Uterus (tissue), 4 donors: ENCODE measurements around the gene SHISAL1. TPM values are rescaled to one million over a fixed set of nuclear protein-coding genes. Genes with fewer than 3 reads are reported as not detected.

Source experiments
- DNase-seq, 2 donors: peaks; one replicate each; pipeline ENCODE4 v3.0.0-alpha.2; 2019 to 2020
- H3K27ac ChIP-seq, 2 donors: fragments of 200-600 bp; sonication (generic); 1 replicate in 1 of 2; 2 replicates in 1 of 2; pipeline ENCODE4 v1.5.1; 2016 to 2018
- H3K27me3 ChIP-seq, 2 donors: fragments of 200-600 bp; sonication (generic); one replicate each; pipeline ENCODE4 v1.5.1; 2018 to 2019; ENCODE audit warnings: control low read depth in 1 of 2
- H3K36me3 ChIP-seq, 2 donors: fragments of 200-600 bp; sonication (generic); one replicate each; pipeline ENCODE4 v1.5.1; 2019; ENCODE audit warnings: control low read depth in 1 of 2
- H3K4me1 ChIP-seq, 2 donors: fragments of 200-600 bp; sonication (generic); one replicate each; pipeline ENCODE4 v1.5.1; 2018 to 2019; ENCODE audit warnings: control low read depth in 1 of 2
- H3K4me3 ChIP-seq, 2 donors: fragments of 200-600 bp; sonication (generic); 1 replicate in 1 of 2; 2 replicates in 1 of 2; pipeline ENCODE4 v1.5.1; 2018 to 2019; ENCODE audit warnings: mild to moderate bottlenecking in 1 of 2
- H3K9me3 ChIP-seq, 2 donors: fragments of 200-600 bp; sonication (generic); one replicate each; pipeline ENCODE4 v1.5.1; 2019; ENCODE audit warnings: control low read depth in 1 of 2
- POLR2A ChIP-seq, 2 donors: fragments of 450-650 bp; IDR thresholded peaks; one replicate each; pipeline ENCODE4 v1.6.1; 2016; ENCODE audit warnings: antibody characterized with exemption in 2 of 2, mild to moderate bottlenecking in 1 of 2, moderate library complexity in 1 of 2
- intact Hi-C: fragments of 100-400 bp; cut with DNase I; formaldehyde crosslinking; loops from one replicate; pipeline ENCODE4 v1.15.1; 2023; ENCODE audit warnings: low total_unique reads
- total RNA-seq, 4 donors: library from RNA; depleted of rRNA in 3 of 4; stranded (reverse); fragments of >200 nt in 3 of 4; gene quantifications; one replicate each; pipeline versions ENCODE4 v1.1.0 to v1.2.4, GENCODE V29; 2014 to 2023
- TF ChIP-seq, protein P1 (sequence below), 4 experiments: fragments of 200-600 bp in 2 of 4; fragments of 450-650 bp in 2 of 4; sonication (generic) in 2 of 4; IDR thresholded peaks; one replicate each; pipeline ENCODE4 v1.5.1; 2016 to 2019; ENCODE audit warnings: antibody characterized with exemption in 4 of 4, mild to moderate bottlenecking in 2 of 4, moderate library complexity in 1 of 4
- donor health status: DM: yes; HTN: yes; CAD: no.

Gene SHISAL1
- total RNA-seq, 4 donors from 2014 or later, result 4.7 to 44.2 (median 22.9) TPM

DNA sequence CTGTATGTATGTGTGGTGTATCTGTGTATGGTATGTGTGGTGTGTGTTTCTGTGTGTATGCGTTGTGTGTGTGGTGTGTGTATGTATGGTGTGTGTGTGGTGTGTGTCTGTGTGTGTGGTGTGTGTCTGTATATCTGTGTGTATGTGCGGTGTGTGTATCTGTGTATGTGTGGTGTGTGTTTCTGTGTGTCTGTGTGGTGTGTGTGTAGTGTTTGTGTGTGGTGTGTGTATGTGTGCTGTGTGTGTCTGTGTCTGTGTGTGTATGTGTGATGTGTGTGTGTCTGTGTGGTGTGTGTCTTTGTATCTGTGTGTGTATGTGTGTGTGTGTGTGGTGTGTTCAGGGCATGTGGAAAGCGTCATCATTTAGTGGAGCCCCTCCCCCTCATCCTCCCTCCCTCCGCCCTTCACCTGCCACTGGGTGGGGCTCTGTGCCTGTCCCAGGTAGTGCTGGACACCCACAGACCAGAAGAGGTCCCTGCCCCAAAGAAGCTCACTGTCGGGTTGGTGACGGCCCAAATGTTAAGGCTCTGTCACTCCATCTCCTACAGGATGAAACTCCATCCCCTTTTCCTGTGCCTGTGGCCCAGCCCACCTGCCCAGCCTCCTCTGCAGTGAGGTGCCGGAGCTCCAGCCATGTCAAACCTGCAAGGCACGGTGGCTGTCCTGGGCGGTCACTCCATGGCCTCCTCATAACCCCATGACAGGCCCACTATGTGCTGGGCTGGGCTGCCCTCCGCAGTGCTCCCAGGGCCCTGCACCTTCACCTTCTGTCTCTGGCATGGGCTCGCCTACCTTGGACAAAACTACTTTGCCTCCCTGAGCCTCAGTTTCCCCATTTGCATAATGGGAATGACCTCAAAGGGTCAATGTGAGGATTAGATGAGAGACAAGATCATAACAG is 23.4 kb upstream of the SHISAL1 start:
- no peaks in the 10 kb centered on the region for H3K27me3 ChIP-seq

DNA sequence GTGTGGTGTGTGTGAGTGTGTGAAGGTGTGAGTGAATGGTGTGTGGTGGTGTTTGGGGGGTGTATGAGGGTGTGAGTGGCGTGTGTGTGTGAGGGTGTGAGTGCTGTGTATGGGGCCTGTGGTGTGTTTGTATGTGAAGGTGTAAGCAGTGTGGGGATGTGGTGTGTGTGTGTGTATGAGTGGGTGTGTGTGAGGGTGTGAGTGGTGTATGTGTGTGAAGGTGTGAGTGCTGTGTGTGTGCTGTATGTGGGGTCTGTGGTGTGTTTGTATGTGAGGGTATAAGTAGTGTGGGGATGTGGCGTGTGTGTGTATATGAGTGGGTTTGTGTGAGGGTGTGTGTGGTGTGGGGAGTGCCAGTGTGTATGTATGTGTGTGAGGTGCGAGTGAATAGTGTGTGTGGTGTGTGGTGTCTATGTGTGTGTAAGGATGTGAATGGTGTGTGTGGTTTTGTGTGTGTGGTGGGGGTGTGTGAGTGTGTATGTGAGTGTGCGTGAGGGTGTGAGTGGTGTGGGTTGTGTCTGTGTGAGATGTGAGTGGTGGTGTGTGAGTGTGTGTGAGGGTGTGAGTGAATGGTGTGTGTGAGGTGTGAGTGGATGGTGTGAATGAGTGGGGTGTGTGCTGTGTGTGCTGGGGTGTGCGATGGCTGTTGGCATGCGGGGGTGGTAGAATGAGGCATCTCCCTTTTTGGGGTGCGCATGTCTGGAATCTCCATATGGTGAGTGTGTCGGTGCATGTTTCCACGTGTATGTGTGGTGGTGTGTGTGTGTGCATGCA is 22.5 kb upstream of the SHISAL1 start:
- H3K27ac ChIP-seq, result no peak overlapping the region
- no peaks in the 10 kb centered on the region for H3K4me1 ChIP-seq
- H3K4me3 ChIP-seq, result no peak overlapping the region
- no peak for DNase-seq
- H3K36me3 ChIP-seq, result no peaks in the 10 kb centered on the region
- no peaks in the 10 kb centered on the region for H3K27me3 ChIP-seq
- no peak for TF ChIP-seq POLR2A (IDR thresholded peaks at IDR 0.05)
- TF ChIP-seq, protein P1, sequence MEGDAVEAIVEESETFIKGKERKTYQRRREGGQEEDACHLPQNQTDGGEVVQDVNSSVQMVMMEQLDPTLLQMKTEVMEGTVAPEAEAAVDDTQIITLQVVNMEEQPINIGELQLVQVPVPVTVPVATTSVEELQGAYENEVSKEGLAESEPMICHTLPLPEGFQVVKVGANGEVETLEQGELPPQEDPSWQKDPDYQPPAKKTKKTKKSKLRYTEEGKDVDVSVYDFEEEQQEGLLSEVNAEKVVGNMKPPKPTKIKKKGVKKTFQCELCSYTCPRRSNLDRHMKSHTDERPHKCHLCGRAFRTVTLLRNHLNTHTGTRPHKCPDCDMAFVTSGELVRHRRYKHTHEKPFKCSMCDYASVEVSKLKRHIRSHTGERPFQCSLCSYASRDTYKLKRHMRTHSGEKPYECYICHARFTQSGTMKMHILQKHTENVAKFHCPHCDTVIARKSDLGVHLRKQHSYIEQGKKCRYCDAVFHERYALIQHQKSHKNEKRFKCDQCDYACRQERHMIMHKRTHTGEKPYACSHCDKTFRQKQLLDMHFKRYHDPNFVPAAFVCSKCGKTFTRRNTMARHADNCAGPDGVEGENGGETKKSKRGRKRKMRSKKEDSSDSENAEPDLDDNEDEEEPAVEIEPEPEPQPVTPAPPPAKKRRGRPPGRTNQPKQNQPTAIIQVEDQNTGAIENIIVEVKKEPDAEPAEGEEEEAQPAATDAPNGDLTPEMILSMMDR (IDR thresholded peaks at IDR 0.05), result no peak
- intact Hi-C loops, result no loop called here
- no peaks in the 10 kb centered on the region for H3K9me3 ChIP-seq

More for the DNA sequence above, 23.4 kb upstream of the SHISAL1 start:
- no peak for DNase-seq
- TF ChIP-seq POLR2A (IDR thresholded peaks at IDR 0.05), result no peak
- TF ChIP-seq, protein P1 (IDR thresholded peaks at IDR 0.05), result no peak
- Histone ChIP-seq H3K4me3 (no peak overlapping the region), H3K27ac (peak overlapping the region in 1 of 2 donors; percentile 68), H3K9me3 (no peaks in the 10 kb centered on the region), H3K36me3 (no peaks in the 10 kb centered on the region), H3K4me1 (no peaks in the 10 kb centered on the region)
- intact Hi-C loops, result no loop called here

DNA sequence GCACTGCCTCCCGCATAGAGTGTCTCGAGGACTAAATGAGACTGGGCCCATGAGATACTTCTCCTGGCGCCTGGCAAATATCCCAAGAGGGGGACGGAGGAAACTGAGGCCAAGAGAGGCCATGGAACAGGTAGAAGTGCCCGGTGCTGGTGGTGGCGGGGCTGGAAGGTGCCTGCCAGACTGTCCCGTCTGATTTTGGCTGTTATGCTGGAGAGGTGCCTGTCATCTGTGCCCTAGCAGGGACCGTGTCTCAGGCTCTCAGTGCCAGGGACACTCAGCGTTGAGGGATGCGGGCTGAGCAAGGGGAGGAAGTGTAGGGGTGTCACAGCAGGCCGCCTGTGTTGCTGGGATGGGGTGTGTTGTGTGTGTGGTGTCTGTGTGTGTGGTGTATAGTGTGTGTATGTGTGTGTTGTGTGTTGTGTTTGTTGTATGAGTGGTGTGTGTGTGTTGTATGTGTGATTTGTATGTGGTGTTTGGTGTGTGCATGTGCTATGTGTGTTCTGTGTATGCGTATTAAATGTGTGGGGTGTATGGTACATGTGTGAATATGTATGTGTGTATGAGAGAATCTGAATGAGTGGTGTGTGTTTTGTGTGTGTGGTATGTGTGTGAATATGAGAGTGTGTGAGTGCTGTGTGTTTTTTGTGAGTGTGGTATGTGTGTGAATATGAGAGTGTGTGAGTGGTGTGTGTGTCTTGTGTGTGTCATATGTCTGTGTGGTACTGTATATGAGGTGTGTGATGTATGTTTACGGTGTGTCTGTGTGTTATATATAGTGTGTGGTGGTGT is 21.3 kb upstream of the SHISAL1 start:
- TF ChIP-seq, protein P1 (IDR thresholded peaks at IDR 0.05), result no peak
- TF ChIP-seq POLR2A (IDR thresholded peaks at IDR 0.05), result no peak
- no peak overlapping the region for H3K27ac ChIP-seq
- no peak for DNase-seq
- H3K27me3 ChIP-seq, result no peaks in the 10 kb centered on the region
- intact Hi-C loops, result no loop called here
- no peak overlapping the region for H3K4me3 ChIP-seq
- no peaks in the 10 kb centered on the region for H3K36me3 ChIP-seq
- H3K4me1 ChIP-seq, result no peaks in the 10 kb centered on the region
- no peaks in the 10 kb centered on the region for H3K9me3 ChIP-seq

DNA sequence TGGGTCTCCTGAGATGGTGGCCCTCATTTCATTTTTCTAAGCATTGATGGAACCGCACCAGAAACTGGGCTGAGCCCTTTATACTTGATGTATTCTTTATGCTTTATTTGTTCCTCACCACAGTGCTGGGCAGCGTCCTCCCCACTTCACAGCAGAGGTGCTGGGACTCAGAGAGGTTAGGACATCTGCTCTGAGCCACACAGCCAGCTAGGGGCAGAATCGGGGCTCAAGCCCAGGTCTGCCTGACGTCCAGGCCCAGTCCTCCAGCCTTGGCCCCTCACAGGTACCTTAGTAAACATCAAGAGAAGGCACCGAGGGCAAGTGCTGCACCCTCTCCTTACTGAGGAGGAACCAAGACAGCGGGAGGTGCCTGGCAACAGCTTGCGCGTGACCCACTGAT is 20.2 kb upstream of the SHISAL1 start:
- H3K4me1 ChIP-seq, result no peaks in the 10 kb centered on the region
- no peaks in the 10 kb centered on the region for H3K27me3 ChIP-seq
- no peak overlapping the region for H3K4me3 ChIP-seq
- TF ChIP-seq, protein P1 (IDR thresholded peaks at IDR 0.05), result no peak
- no peak for TF ChIP-seq POLR2A (IDR thresholded peaks at IDR 0.05)
- intact Hi-C loops, result no loop called here
- H3K27ac ChIP-seq, result no peak overlapping the region
- no peaks in the 10 kb centered on the region for H3K36me3 ChIP-seq
- no peaks in the 10 kb centered on the region for H3K9me3 ChIP-seq
- DNase-seq, result no peak
